ENCODE data around the gene VAV1. TPM values are rescaled to one million over a fixed set of nuclear protein-coding genes. Genes with fewer than 3 reads are reported as not detected.
A peak's percentile ranks its signal among the peaks of the same experiment; 100 is the strongest.

The VAV1 gene
- polyA plus RNA-seq, 1 donor from 2014 or later: not detected

DNA sequence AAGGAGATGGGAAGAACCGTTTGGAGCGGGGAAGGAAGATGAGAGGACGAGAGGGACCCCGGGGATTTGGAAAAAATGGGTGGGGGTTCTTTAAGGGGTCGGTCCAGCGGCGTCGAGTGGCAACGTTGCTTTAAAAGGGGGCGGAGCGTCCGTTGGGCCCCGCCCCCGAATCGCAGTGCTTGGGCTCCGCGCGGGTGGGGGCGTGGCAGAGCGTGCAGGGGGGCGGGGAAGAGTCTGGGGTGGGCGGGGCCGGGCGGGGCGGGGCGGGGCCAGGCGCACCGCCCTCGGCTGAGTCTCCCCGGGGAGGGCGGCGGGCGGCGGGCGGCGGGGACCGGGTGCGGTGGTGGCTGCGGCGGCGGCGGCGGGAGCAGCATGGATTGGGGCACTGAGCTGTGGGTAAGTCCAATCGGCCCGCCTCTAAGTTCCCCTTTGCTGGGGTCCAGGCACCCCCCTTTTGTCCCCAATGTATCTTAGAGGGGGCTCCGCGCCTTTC lies 33.1 kb upstream of the VAV1 start, which contains the start of gene TRIP10:
Gene TRIP10 (plus strand): TSS at position 291 of the 493 bp plus-strand sequence. CDS start 82 bp downstream, at position 373.
- Histone ChIP-seq H4K20me1 (ENCODE audit: insufficient read depth) (no peaks in the 10 kb centered on the region), H2AFZ (ENCODE audit: low read depth, low read length) (peak within 1 kb of the TSS; percentile 56), H3K79me2 (replicated peaks; ENCODE audit: insufficient read depth, low read length) (no peaks in the 10 kb centered on the region), H3K9me2 (ENCODE audit: insufficient read depth, low read length) (no peaks in the 10 kb centered on the region), H3K9me3 (ENCODE audit: low read length) (no peaks in the 10 kb centered on the region), H3K36me3 (ENCODE audit: insufficient read depth, low read length) (no peaks in the 10 kb centered on the region), H3F3A (ENCODE audit: insufficient read depth, low read length, poor library complexity, severe bottlenecking) (no peaks in the 10 kb centered on the region), H3K9ac (ENCODE audit: low read length) (peak within 1 kb of the TSS; percentile 38), H3K27ac (ENCODE audit: low read length) (peak within 1 kb of the TSS; percentile 61), H3K4me2 (ENCODE audit: low read length) (peak within 1 kb of the TSS; percentile 35), H3K27me3 (ENCODE audit: insufficient read depth, low read depth, low read length) (peaks cover 8% of the 10 kb centered on the region), H3K4me3 (ENCODE audit: low read length) (peak within 1 kb of the TSS; percentile 65)
- TF ChIP-seq POLR2AphosphoS5 (IDR thresholded peaks at IDR 0.05) (no peak), TAF1 (IDR thresholded peaks at IDR 0.05; ENCODE audit: low read depth) (no peak), EZH2 (IDR thresholded peaks at IDR 0.05; ENCODE audit: borderline replicate concordance, insufficient read depth, low read length, poor library complexity, severe bottlenecking) (no peak), RAD21 (conservative IDR thresholded peaks at IDR 0.05) (no peak), SMC3 (conservative IDR thresholded peaks at IDR 0.05; ENCODE audit: poor library complexity) (no peak), MXI1 (conservative IDR thresholded peaks at IDR 0.05; ENCODE audit: poor library complexity, severe bottlenecking) (no peak)
- TF ChIP-seq, protein P1, sequence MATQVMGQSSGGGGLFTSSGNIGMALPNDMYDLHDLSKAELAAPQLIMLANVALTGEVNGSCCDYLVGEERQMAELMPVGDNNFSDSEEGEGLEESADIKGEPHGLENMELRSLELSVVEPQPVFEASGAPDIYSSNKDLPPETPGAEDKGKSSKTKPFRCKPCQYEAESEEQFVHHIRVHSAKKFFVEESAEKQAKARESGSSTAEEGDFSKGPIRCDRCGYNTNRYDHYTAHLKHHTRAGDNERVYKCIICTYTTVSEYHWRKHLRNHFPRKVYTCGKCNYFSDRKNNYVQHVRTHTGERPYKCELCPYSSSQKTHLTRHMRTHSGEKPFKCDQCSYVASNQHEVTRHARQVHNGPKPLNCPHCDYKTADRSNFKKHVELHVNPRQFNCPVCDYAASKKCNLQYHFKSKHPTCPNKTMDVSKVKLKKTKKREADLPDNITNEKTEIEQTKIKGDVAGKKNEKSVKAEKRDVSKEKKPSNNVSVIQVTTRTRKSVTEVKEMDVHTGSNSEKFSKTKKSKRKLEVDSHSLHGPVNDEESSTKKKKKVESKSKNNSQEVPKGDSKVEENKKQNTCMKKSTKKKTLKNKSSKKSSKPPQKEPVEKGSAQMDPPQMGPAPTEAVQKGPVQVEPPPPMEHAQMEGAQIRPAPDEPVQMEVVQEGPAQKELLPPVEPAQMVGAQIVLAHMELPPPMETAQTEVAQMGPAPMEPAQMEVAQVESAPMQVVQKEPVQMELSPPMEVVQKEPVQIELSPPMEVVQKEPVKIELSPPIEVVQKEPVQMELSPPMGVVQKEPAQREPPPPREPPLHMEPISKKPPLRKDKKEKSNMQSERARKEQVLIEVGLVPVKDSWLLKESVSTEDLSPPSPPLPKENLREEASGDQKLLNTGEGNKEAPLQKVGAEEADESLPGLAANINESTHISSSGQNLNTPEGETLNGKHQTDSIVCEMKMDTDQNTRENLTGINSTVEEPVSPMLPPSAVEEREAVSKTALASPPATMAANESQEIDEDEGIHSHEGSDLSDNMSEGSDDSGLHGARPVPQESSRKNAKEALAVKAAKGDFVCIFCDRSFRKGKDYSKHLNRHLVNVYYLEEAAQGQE (IDR thresholded peaks at IDR 0.05; ENCODE audit: borderline replicate concordance): no peak

DNA sequence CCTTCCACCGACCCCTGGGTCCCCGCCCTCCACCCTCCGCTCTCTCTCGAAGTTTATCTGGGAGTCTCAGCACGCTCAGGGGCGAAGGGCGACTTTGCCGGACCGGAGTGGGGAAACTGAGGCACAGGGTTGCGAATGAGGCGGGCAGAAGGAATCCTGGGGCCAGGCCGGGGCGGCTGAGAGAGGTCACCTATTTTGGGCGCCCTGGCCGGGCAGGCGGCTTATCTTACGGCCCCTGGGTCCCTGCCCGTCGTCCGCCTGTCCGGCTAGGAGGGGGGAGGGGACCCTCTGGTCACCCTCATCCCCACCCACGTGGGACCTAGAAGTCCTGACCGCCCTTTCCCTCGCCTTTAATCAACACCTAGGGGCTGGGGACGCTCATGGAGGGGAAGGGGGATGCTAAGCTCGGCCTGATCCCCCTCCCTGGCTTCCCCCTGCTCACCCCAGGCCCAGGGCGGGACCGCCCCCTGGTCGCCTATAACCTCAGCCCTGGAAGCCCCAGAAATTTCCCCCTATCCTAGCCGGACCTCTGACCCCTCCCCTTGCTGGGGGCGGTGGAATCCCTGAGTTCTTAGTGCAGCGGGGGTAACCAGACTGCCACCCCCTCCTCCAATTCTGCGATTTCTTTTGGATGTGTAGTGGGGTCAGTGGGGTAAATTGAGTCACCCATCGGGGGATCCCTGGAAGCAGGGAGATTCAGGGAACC lies 32.5 kb upstream of the VAV1 start:
- Histone ChIP-seq H4K20me1 (ENCODE audit: insufficient read depth) (no peaks in the 10 kb centered on the region), H3K4me3 (ENCODE audit: low read length) (peak overlapping the region; percentile 65), H3K4me2 (ENCODE audit: low read length) (peak overlapping the region; percentile 35), H2AFZ (ENCODE audit: low read depth, low read length) (no peak overlapping the region), H3K36me3 (ENCODE audit: insufficient read depth, low read length) (no peaks in the 10 kb centered on the region), H3F3A (ENCODE audit: insufficient read depth, low read length, poor library complexity, severe bottlenecking) (no peaks in the 10 kb centered on the region), H3K9me3 (ENCODE audit: low read length) (no peaks in the 10 kb centered on the region), H3K27ac (ENCODE audit: low read length) (no peak overlapping the region), H3K9ac (ENCODE audit: low read length) (peak overlapping the region; percentile 29), H3K79me2 (replicated peaks; ENCODE audit: insufficient read depth, low read length) (no peaks in the 10 kb centered on the region), H3K9me2 (ENCODE audit: insufficient read depth, low read length) (no peaks in the 10 kb centered on the region), H3K27me3 (ENCODE audit: insufficient read depth, low read depth, low read length) (peaks cover 8% of the 10 kb centered on the region)
- TF ChIP-seq SMC3 (conservative IDR thresholded peaks at IDR 0.05; ENCODE audit: poor library complexity) (no peak), RAD21 (conservative IDR thresholded peaks at IDR 0.05) (no peak), POLR2AphosphoS5 (IDR thresholded peaks at IDR 0.05) (no peak), TAF1 (IDR thresholded peaks at IDR 0.05; ENCODE audit: low read depth) (no peak), MXI1 (conservative IDR thresholded peaks at IDR 0.05; ENCODE audit: poor library complexity, severe bottlenecking) (no peak)
- TF ChIP-seq, protein P1 (IDR thresholded peaks at IDR 0.05; ENCODE audit: borderline replicate concordance): no peak
